ENCODE measurements around the gene F11R. TPM values are rescaled to one million over a fixed set of nuclear protein-coding genes. Genes with fewer than 3 reads are reported as not detected.

The F11R gene
- total and polyA plus RNA-seq, 2 of the 13 experiments (the other 11 are each of a cell fraction or from before 2014, with no cell fraction given): 95.8 to 105 TPM

DNA sequence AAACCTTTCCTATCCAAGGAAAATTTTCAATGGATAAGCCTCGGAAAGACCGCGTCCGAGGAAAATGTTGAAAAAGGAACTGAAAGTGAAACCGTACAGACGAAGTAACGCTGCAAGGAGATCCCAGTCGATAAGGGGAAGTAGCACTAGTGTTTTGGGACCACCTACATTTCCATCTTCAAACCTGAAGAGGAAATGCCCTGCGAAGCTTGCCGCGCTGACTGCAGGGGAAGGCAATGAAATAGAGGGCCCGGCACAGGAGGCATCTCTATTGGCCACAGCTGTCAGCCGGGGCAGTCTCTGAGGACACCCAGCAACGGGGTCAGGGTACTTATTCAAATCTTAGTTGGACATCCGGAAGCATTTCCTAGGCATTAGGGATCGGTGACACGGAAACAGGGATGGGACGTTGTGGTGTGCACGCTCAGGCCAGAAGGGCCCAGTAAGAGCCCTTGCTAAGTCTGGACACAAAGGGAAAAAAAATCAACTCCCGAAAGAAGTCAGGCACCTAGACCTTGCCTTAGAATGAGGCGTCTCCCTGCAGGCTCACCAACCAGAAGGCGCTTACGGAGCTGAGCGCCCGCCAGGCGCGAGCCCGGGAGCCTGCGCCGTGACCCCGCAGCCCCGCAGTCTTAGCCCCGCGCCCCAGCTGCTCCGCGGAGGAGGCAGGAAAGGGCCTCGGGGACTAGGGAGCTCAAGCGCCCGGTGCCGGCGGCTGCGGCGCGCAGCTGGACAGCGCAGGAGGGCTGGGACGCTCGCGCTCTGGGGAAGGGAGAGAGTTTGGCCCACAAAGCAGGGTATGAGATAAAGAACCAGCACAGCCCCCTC is 24.2 kb upstream of the F11R start (continued):
- TF ChIP-seq RBM39 (IDR thresholded peaks at IDR 0.05; ENCODE audit: low read depth, low read length, poor library complexity, severe bottlenecking) (peak; percentile 79), ZSCAN12 (CRISPR knock-in tag; IDR thresholded peaks at IDR 0.05) (0 out of 2 replicates have a peak, but pooled peaks have one; percentile 10), POLR2AphosphoS5 (IDR thresholded peaks at IDR 0.05; ENCODE audit: low read depth, low read length) (peak; percentile 62; the same call in 1 of the 2 replicates), RFX3 (CRISPR knock-in tag; IDR thresholded peaks at IDR 0.05) (no peak), ZBTB44 (CRISPR knock-in tag; IDR thresholded peaks at IDR 0.05) (no peak), KLF12 (CRISPR knock-in tag; IDR thresholded peaks at IDR 0.05; ENCODE audit: borderline replicate concordance) (peak; percentile 58; the same call in 1 of the 2 replicates), BCL6 (CRISPR knock-in tag; IDR thresholded peaks at IDR 0.05) (no peak), TEAD3 (CRISPR knock-in tag; optimal IDR thresholded peaks at IDR 0.05; ENCODE audit: borderline replicate concordance) (no peak), ZNF24 (IDR thresholded peaks at IDR 0.05) (no peak), JUND (CRISPR knock-in tag; IDR thresholded peaks at IDR 0.05) (no peak), ZNF724P (CRISPR knock-in tag; IDR thresholded peaks at IDR 0.05; ENCODE audit: borderline replicate concordance) (no peak), ELF1 (CRISPR knock-in tag; IDR thresholded peaks at IDR 0.05) (peak; percentile 36; the same call in 1 of the 2 replicates), ZNF180 (CRISPR knock-in tag; IDR thresholded peaks at IDR 0.05; ENCODE audit: borderline replicate concordance, low read depth) (no peak), ZNF121 (CRISPR knock-in tag; IDR thresholded peaks at IDR 0.05) (peak; percentile 19; the same call in 1 of the 2 replicates), SNAPC2 (CRISPR knock-in tag; IDR thresholded peaks at IDR 0.05) (0 out of 2 replicates have a peak, but pooled peaks have one; percentile 23), YEATS2 (CRISPR knock-in tag; IDR thresholded peaks at IDR 0.05; ENCODE audit: borderline replicate concordance) (no peak), NR0B2 (CRISPR knock-in tag; IDR thresholded peaks at IDR 0.05) (no peak), ZNF543 (CRISPR knock-in tag; IDR thresholded peaks at IDR 0.05) (peak; percentile 2; the same call in 1 of the 2 replicates), ZNF629 (CRISPR knock-in tag; conservative IDR thresholded peaks at IDR 0.05) (no peak)
- TF ChIP-seq, protein P1, sequence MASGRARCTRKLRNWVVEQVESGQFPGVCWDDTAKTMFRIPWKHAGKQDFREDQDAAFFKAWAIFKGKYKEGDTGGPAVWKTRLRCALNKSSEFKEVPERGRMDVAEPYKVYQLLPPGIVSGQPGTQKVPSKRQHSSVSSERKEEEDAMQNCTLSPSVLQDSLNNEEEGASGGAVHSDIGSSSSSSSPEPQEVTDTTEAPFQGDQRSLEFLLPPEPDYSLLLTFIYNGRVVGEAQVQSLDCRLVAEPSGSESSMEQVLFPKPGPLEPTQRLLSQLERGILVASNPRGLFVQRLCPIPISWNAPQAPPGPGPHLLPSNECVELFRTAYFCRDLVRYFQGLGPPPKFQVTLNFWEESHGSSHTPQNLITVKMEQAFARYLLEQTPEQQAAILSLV (CRISPR knock-in tag; IDR thresholded peaks at IDR 0.05; ENCODE audit: borderline replicate concordance): no peak
- TF ChIP-seq, protein P2, sequence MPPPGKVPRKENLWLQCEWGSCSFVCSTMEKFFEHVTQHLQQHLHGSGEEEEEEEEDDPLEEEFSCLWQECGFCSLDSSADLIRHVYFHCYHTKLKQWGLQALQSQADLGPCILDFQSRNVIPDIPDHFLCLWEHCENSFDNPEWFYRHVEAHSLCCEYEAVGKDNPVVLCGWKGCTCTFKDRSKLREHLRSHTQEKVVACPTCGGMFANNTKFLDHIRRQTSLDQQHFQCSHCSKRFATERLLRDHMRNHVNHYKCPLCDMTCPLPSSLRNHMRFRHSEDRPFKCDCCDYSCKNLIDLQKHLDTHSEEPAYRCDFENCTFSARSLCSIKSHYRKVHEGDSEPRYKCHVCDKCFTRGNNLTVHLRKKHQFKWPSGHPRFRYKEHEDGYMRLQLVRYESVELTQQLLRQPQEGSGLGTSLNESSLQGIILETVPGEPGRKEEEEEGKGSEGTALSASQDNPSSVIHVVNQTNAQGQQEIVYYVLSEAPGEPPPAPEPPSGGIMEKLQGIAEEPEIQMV (CRISPR knock-in tag; IDR thresholded peaks at IDR 0.05; ENCODE audit: low read depth): no peak
- TF ChIP-seq, protein P3, sequence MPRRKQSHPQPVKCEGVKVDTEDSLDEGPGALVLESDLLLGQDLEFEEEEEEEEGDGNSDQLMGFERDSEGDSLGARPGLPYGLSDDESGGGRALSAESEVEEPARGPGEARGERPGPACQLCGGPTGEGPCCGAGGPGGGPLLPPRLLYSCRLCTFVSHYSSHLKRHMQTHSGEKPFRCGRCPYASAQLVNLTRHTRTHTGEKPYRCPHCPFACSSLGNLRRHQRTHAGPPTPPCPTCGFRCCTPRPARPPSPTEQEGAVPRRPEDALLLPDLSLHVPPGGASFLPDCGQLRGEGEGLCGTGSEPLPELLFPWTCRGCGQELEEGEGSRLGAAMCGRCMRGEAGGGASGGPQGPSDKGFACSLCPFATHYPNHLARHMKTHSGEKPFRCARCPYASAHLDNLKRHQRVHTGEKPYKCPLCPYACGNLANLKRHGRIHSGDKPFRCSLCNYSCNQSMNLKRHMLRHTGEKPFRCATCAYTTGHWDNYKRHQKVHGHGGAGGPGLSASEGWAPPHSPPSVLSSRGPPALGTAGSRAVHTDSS (CRISPR knock-in tag; conservative IDR thresholded peaks at IDR 0.05): no peak

All from HepG2 (cell line).